Stimulated activated CD4-positive, alpha-beta T cell treated with anti-CD3 and anti-CD28 coated beads, Interleukin-12 subunit alpha, Interleukin-12 subunit beta, amount 100 ng/mL, for 4 hours (primary cell): ENCODE data around the gene ORM1.
"Not testable (repeated sequence)": the region's sequence is repeated elsewhere in the genome, so short reads cannot be mapped to it uniquely, and the experiment has no call there.

ENCODE experiments used
- DNase-seq: peaks from one replicate; pipeline ENCODE4 v3.0.0-alpha.2; 2020

The ORM1 gene

GRCh38 chr9:114325684-114326254 is 2.9 kb downstream of the ORM1 start:
- not testable (repeated sequence) for DNase-seq

GRCh38 chr9:114327749-114328148 is 4.9 kb downstream of the ORM1 start:
- DNase-seq = no peak

GRCh38 chr9:114328357-114328820 is 5.5 kb downstream of the ORM1 start:
- not testable (repeated sequence) for DNase-seq

GRCh38 chr9:114328937-114329624 is 6.2 kb downstream of the ORM1 start:
- not testable (repeated sequence) for DNase-seq

GRCh38 chr9:114329625-114330022 is 6.7 kb downstream of the ORM1 start, which contains the start of gene ORM2:
ORM2 (plus strand) TSS chr9:114329869; CDS start chr9:114329905, 36 bp downstream.
- DNase-seq = not testable (repeated sequence)

- DNase-seq = no peak
These were observed 7.7 kb downstream of the ORM1 start for GRCh38 chr9:114330636-114331035.

DNA sequence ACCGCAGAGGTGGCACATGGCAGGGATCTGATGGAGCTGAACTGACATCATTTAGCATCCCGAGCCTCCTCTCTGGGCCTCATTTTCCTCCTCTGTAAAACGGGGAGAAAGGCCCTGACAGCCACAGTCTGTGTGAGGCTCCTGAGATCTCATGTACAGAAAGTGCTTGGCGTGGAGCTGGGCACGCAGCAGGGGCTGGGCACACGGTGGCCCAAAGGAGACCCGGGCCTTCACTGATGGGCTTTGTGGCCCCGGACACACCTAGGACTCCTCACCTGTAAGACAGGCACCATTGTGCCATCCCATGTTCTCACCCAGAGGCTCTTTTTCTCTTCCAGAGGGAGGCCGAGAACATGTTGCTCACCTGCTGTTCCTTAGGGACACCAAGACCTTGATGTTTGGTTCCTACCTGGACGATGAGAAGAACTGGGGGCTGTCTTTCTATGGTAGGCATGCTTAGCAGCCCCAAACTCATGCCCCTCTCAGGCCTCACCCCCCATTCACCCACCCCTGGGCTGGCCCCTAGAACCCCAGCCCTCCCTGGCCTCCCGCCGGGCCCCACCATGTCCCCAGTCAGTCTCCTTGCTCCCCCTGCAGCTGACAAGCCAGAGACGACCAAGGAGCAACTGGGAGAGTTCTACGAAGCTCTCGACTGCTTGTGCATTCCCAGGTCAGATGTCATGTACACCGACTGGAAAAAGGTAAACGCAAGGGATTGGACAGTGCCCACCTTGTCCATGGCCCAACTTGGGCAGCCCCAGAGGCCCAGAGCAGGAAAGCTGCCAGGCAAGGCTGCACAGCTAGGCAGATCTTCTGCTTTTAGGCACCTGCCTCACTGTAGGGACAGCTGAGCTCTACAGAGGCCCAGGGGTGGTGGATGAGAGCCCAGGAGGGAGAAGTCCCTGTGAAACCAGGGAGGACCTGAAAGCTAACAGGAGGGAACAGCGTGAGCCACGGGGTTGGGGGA is 8.6 kb downstream of the ORM1 start:
- not testable (repeated sequence) for DNase-seq

DNA sequence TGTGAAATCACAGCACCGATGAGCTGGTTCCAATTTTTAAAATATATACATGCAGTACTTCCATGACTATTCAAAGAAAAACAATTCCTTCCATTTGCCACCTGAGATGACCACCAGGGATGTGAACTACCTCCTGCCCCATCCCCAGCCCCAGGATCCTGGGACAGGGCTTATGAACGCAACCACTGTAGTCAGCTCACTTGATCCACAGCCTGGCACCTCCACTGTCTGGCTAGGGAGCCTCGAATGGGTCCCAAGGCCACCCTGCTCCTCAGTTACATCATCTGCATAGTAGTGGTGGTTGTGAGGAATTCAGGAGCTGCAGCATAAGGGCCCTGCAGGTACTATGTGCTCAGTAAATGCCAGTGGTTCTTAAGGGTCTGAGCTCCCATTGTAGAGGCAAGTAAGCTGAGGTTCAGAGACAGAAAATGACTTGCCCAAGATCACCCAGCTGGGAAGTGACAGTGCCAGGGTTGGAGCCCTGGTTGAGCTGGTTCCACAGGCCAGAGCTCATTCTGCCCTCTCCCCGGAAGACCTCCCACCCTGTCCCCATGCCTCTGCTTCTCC is 9.7 kb downstream of the ORM1 start:
- not testable (repeated sequence) for DNase-seq

GRCh38 chr9:114333718-114334117 is 10.8 kb downstream of the ORM1 start:
- not testable (repeated sequence) for DNase-seq

DNA sequence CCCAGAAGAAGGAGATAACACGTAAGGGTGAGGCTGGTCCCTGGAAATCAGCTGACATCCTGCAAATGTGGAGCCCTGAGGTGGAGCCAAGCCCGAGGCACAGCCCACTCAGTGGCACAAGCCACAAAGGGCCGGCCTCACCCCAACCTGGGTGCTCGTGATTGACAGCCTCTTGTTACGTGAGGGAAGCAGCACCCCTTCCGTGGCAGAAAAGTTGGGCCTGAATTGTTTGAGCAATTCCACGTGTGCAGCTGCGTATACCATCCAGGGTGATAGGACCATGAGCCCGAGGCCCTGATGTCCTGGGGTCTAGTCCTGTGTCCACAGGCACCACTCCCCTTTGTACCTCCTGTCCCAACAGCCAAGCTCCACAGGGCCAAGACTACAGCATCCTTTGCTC is 11.6 kb downstream of the ORM1 start:
- no peak for DNase-seq

DNA sequence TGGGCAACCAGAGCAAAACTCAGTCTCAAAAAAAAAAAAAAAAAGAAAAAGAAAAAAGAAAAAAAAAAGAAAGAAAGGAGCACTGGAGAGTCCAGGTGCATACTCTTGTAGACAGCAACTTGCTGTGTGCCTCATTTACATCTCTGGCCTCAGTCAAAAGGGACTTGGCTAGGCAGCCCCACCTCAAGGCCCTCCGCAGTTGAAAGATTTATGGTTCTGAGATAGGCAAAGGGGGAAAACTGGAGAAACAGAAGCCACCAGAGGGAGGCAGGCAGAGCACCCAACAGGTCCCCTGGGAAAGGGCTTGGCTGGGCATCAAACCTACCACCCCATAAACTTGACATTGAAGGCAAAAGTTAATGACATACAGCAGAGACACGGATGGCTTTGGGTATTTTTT is 12.8 kb downstream of the ORM1 start:
- no peak for DNase-seq

GRCh38 chr9:114336157-114336556 is 13.3 kb downstream of the ORM1 start:
- DNase-seq = no peak

GRCh38 chr9:114336699-114337395 is 13.9 kb downstream of the ORM1 start:
- no peak for DNase-seq

DNA sequence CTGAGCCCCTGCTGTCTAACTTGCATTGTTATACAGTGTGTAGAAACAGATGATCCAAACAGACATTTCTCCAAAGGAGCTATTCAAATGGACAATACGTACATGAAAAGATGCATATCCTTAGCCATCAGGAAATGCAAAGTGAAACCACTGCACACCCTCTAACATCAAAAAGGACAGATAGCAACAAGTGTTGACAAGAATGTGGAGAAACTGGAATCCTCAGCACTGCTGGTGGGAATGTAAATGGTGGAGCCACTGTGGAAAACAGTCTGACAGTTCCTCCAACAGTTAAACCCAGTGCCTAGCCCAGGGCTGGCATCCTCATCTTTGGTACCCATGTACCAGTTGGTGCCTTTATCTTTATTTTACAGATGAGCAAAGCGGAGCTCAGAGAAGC is 15.3 kb downstream of the ORM1 start:
- DNase-seq = no peak

GRCh38 chr9:114339130-114339908 is 16.4 kb downstream of the ORM1 start:
- DNase-seq = peak; percentile 65

GRCh38 chr9:114341152-114341830 is 18.4 kb downstream of the ORM1 start:
- no peak for DNase-seq

DNA sequence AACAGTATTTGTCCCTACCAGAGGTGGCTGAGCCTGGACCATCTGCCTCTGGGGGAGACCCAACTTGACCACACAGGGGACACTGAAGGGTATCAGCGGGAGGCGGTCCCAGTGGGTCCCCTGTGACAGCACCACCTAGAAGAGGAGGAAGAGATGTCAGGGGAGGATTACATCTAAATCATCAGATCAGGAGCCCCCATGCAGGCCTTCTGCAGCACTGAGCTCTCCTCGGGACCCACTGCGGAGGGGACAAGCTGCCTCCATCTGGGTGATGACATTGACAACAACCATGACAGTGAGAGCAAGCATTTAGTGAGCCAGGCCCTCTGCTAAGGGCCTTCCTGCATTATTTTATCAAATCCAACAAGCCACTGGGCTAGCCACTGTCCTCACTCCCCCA is 19.1 kb downstream of the ORM1 start:
- DNase-seq = no peak

DNA sequence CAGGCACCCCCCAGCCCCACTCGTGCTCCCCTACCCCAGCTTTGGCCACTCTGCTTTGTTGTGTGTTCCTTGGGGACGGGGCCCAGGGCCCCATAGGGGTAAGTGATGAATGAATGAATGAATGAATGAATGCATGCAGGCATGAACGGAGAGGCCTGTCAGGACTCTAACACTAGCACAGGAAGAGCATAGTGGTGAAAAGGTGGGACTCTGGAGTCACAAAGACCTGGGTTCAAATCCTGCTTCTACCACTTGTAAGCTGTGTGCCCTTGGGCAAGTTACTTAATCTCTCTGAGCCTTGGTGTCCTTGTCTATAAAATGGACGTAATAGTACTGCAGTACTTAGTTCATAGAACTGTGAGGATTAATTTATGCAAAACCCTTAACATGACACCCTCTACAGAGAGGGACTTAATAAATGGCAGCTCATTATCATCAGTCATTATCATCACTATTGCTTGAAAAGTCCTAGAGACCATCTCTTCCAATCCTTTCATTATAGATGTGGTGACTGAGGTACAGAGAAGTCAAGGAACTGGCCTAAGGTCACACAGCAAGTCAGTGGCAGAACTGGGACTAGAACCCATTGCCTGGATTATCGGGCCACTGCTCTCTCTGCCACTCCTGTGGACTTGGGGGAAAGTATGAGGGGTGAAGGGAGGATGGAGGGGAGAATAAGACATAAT is 20.0 kb downstream of the ORM1 start:
- DNase-seq = no peak

GRCh38 chr9:114343471-114344187 is 20.7 kb downstream of the ORM1 start:
- no peak for DNase-seq

DNA sequence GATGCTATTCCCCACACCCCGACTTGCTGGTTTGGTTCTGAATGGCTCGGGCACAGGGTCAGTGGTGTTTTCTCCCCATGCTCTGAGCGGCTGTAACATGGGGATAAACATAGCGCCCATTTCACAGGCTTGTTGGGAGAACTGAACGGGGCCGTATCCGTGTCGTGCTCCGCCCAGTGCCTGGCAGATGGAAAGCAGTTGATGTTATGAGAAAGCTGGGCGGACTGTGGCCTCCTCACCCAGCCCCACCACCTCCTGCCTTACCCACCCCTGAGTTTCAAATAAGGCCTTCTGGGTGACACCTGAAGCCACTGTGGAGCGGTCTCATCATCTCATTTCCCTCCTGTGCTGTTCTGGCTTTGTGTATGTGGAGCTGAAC is 21.3 kb downstream of the ORM1 start:
- DNase-seq = no peak
